Measurements from ENCODE around the gene EFHB. TPM values are rescaled to one million over a fixed set of nuclear protein-coding genes. Genes with fewer than 3 reads are reported as not detected.

Gene EFHB
- total RNA-seq, 1 donor from 2014 or later, result 1.2 TPM

- H3K9me3 Mint-ChIP-seq (ENCODE audit: unreplicated experiment), result no peaks in the 10 kb centered on the region
- DNase-seq (ENCODE audit: low read depth), result no peak
- H3K27ac Mint-ChIP-seq (ENCODE audit: unreplicated experiment), result peak overlapping the region; percentile 35
- Histone ChIP-seq H3K9ac (ENCODE audit: low read length) (no peak overlapping the region), H2AFZ (ENCODE audit: low read depth, low read length) (no peak overlapping the region), H3K4me2 (ENCODE audit: low read length) (no peak overlapping the region), H3K36me3 (ENCODE audit: insufficient read depth, low read length) (no peaks in the 10 kb centered on the region), H3K79me2 (ENCODE audit: insufficient read depth, low read length) (no peaks in the 10 kb centered on the region), H3K27ac (ENCODE audit: low read depth, low read length) (no peak overlapping the region), H3K9me3 (ENCODE audit: insufficient read depth, low read depth, low read length) (no peaks in the 10 kb centered on the region), H4K20me1 (ENCODE audit: insufficient read depth, low read length) (no peaks in the 10 kb centered on the region), H3K4me1 (ENCODE audit: insufficient read depth, low read length) (peaks cover 6% of the 10 kb centered on the region), H3K27me3 (ENCODE audit: insufficient read depth, low read length) (no peaks in the 10 kb centered on the region), H3K4me3 (ENCODE audit: insufficient read depth, low read depth, low read length) (no peak overlapping the region)
- no peaks in the 10 kb centered on the region for H3K27me3 Mint-ChIP-seq (ENCODE audit: low read depth, unreplicated experiment)
- peaks cover 19% of the 10 kb centered on the region for H3K4me1 Mint-ChIP-seq (ENCODE audit: low read depth, unreplicated experiment)
- H3K4me3 Mint-ChIP-seq (ENCODE audit: unreplicated experiment), result no peak overlapping the region
- FAIRE-seq, result no peak
- no peaks in the 10 kb centered on the region for H3K36me3 Mint-ChIP-seq (ENCODE audit: low read depth, unreplicated experiment)
- no peak for TF ChIP-seq CTCF (IDR thresholded peaks at IDR 0.05; ENCODE audit: insufficient read depth, low read depth, low read length)
- no peak for TF ChIP-seq EZH2 (IDR thresholded peaks at IDR 0.05; ENCODE audit: insufficient read depth, low read length)
Measured at GRCh38 chr3:19932422-19932821, 1.6 kb downstream of the EFHB start.

GRCh38 chr3:19931767-19932188 lies 2.2 kb downstream of the EFHB start:
- H3K4me1 ChIP-seq (ENCODE audit: insufficient read depth, low read length), result no peaks in the 10 kb centered on the region
- FAIRE-seq, result no peak
- Mint-ChIP-seq H3K27me3 (ENCODE audit: low read depth, unreplicated experiment) (no peaks in the 10 kb centered on the region), H3K9me3 (ENCODE audit: unreplicated experiment) (no peaks in the 10 kb centered on the region), H3K4me1 (ENCODE audit: low read depth, unreplicated experiment) (peaks cover 15% of the 10 kb centered on the region), H3K36me3 (ENCODE audit: low read depth, unreplicated experiment) (no peaks in the 10 kb centered on the region), H3K27ac (ENCODE audit: unreplicated experiment) (peak overlapping the region; percentile 35), H3K4me3 (ENCODE audit: unreplicated experiment) (no peak overlapping the region)
- no peak overlapping the region for H3K9ac ChIP-seq (ENCODE audit: low read length)
- no peak overlapping the region for H2AFZ ChIP-seq (ENCODE audit: low read depth, low read length)
- H3K27me3 ChIP-seq (ENCODE audit: insufficient read depth, low read length), result no peaks in the 10 kb centered on the region
- no peaks in the 10 kb centered on the region for H3K36me3 ChIP-seq (ENCODE audit: insufficient read depth, low read length)
- TF ChIP-seq CTCF (IDR thresholded peaks at IDR 0.05; ENCODE audit: insufficient read depth, low read depth, low read length) (no peak), EZH2 (IDR thresholded peaks at IDR 0.05; ENCODE audit: insufficient read depth, low read length) (no peak)
- no peak overlapping the region for H3K27ac ChIP-seq (ENCODE audit: low read depth, low read length)
- H3K4me3 ChIP-seq (ENCODE audit: insufficient read depth, low read depth, low read length), result no peak overlapping the region
- H3K79me2 ChIP-seq (ENCODE audit: insufficient read depth, low read length), result no peaks in the 10 kb centered on the region
- H4K20me1 ChIP-seq (ENCODE audit: insufficient read depth, low read length), result no peaks in the 10 kb centered on the region
- H3K9me3 ChIP-seq (ENCODE audit: insufficient read depth, low read depth, low read length), result no peaks in the 10 kb centered on the region
- no peak for DNase-seq (ENCODE audit: low read depth)
- no peak overlapping the region for H3K4me2 ChIP-seq (ENCODE audit: low read length)

- no peaks in the 10 kb centered on the region for H3K27me3 Mint-ChIP-seq (ENCODE audit: low read depth, unreplicated experiment)
- peak overlapping the region; percentile 35 for H3K27ac Mint-ChIP-seq (ENCODE audit: unreplicated experiment)
- H3K9me3 Mint-ChIP-seq (ENCODE audit: unreplicated experiment), result no peaks in the 10 kb centered on the region
- H3K4me2 ChIP-seq (ENCODE audit: low read length), result no peak overlapping the region
- peaks cover 15% of the 10 kb centered on the region for H3K4me1 Mint-ChIP-seq (ENCODE audit: low read depth, unreplicated experiment)
- no peaks in the 10 kb centered on the region for H3K36me3 ChIP-seq (ENCODE audit: insufficient read depth, low read length)
- FAIRE-seq (no peak), DNase-seq (ENCODE audit: low read depth) (no peak)
- H3K9ac ChIP-seq (ENCODE audit: low read length), result no peak overlapping the region
- H3K4me1 ChIP-seq (ENCODE audit: insufficient read depth, low read length), result no peaks in the 10 kb centered on the region
- no peaks in the 10 kb centered on the region for H3K9me3 ChIP-seq (ENCODE audit: insufficient read depth, low read depth, low read length)
- H3K27me3 ChIP-seq (ENCODE audit: insufficient read depth, low read length), result no peaks in the 10 kb centered on the region
- H3K36me3 Mint-ChIP-seq (ENCODE audit: low read depth, unreplicated experiment), result no peaks in the 10 kb centered on the region
- no peak for TF ChIP-seq EZH2 (IDR thresholded peaks at IDR 0.05; ENCODE audit: insufficient read depth, low read length)
- H3K4me3 Mint-ChIP-seq (ENCODE audit: unreplicated experiment), result no peak overlapping the region
- H3K79me2 ChIP-seq (ENCODE audit: insufficient read depth, low read length), result no peaks in the 10 kb centered on the region
- no peak overlapping the region for H2AFZ ChIP-seq (ENCODE audit: low read depth, low read length)
- no peak overlapping the region for H3K4me3 ChIP-seq (ENCODE audit: insufficient read depth, low read depth, low read length)
- H4K20me1 ChIP-seq (ENCODE audit: insufficient read depth, low read length), result no peaks in the 10 kb centered on the region
- H3K27ac ChIP-seq (ENCODE audit: low read depth, low read length), result no peak overlapping the region
Measured at GRCh38 chr3:19931180-19931692, 2.8 kb downstream of the EFHB start.
